Measurements from ENCODE around the gene KIAA1217. TPM values are rescaled to one million over a fixed set of nuclear protein-coding genes. Genes with fewer than 3 reads are reported as not detected.

The KIAA1217 gene
- total RNA-seq, 1 experiment from 2014 or later = 171 TPM

- H3K4me1 Mint-ChIP-seq (ENCODE audit: low read depth, unreplicated experiment) = peaks cover 21% of the 10 kb centered on the region
- no peak overlapping the region for H3K27ac Mint-ChIP-seq (ENCODE audit: unreplicated experiment)
- no peaks in the 10 kb centered on the region for H3K9me3 Mint-ChIP-seq (ENCODE audit: unreplicated experiment)
- H3K27me3 Mint-ChIP-seq (ENCODE audit: insufficient read depth, unreplicated experiment) = no peaks in the 10 kb centered on the region
- Histone ChIP-seq H3K4me1 (peaks cover 18% of the 10 kb centered on the region), H3K4me3 (ENCODE audit: low read depth, low read length) (no peak overlapping the region), H3K27me3 (replicated peaks; ENCODE audit: control insufficient read depth, insufficient read depth, low read length) (no peaks in the 10 kb centered on the region), H3K36me3 (ENCODE audit: control insufficient read depth, insufficient read depth, low read length) (peaks cover 2% of the 10 kb centered on the region), H3K9me3 (no peaks in the 10 kb centered on the region)
- CTCF ChIA-PET = interaction anchor here (0.6 kb wide), 1 partner anchor 56 kb away, joined by 3 read pairs; no protein-coding TSS in a partner anchor
- H3K4me3 Mint-ChIP-seq (ENCODE audit: unreplicated experiment) = no peak overlapping the region
- BruUV-seq (replicated peaks) = no TSS peak
- DNase-seq = no peak
- H3K36me3 Mint-ChIP-seq (ENCODE audit: insufficient read depth, unreplicated experiment) = peaks cover 21% of the 10 kb centered on the region
- intact Hi-C loops (cut with micrococcal nuclease; ENCODE audit: unreplicated experiment) = loop anchor here (1.0 kb wide), 1 partner anchor 18 kb away; no protein-coding TSS in a partner anchor
- no peak for TF ChIP-seq CTCF (IDR thresholded peaks at IDR 0.05; ENCODE audit: insufficient read depth in 1 of 2, low read depth in 1 of 2, low read length in 1 of 2, severe bottlenecking in 1 of 2, unreplicated experiment in 1 of 2)
- POLR2A ChIA-PET = no interaction called here
These were observed 111.4 kb downstream of the KIAA1217 start for GRCh38 chr10:24320373-24320772.

DNA sequence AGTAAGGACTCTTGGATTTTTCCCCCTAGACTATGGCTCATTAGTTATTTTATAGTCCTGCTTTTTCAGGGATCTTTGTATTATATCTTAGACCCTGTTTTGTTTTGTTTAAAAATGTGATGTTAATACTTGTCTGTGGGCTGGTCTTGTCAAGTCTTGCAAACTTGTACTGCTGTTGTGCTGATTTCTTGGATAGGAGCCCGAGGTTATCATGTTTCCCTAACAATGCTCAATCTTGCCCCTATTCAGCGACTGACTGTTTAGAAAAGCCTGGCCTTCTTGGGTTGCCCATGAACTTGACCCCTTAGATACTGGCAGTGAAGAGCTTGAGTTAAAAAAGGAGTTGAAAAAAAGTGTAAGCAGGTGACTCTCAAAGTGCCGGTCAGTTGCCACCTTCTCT lies 115.7 kb downstream of the KIAA1217 start:
- no peak for TF ChIP-seq CTCF (IDR thresholded peaks at IDR 0.05; ENCODE audit: insufficient read depth in 1 of 2, low read depth in 1 of 2, low read length in 1 of 2, severe bottlenecking in 1 of 2, unreplicated experiment in 1 of 2)
- H3K27me3 Mint-ChIP-seq (ENCODE audit: insufficient read depth, unreplicated experiment) = no peaks in the 10 kb centered on the region
- POLR2A ChIA-PET = no interaction called here
- intact Hi-C loops (cut with micrococcal nuclease; ENCODE audit: unreplicated experiment) = no loop called here
- no peak for DNase-seq
- H3K4me3 ChIP-seq (ENCODE audit: low read depth, low read length) = no peak overlapping the region
- H3K9me3 ChIP-seq = peaks cover 19% of the 10 kb centered on the region
- CTCF ChIA-PET = no interaction called here
- no peaks in the 10 kb centered on the region for H3K9me3 Mint-ChIP-seq (ENCODE audit: unreplicated experiment)
- peaks cover 8% of the 10 kb centered on the region for H3K36me3 Mint-ChIP-seq (ENCODE audit: insufficient read depth, unreplicated experiment)
- no peaks in the 10 kb centered on the region for H3K4me1 ChIP-seq
- H3K4me1 Mint-ChIP-seq (ENCODE audit: low read depth, unreplicated experiment) = peaks cover 5% of the 10 kb centered on the region
- no TSS peak for BruUV-seq (replicated peaks)
- H3K4me3 Mint-ChIP-seq (ENCODE audit: unreplicated experiment) = no peak overlapping the region
- peaks cover 2% of the 10 kb centered on the region for H3K36me3 ChIP-seq (ENCODE audit: control insufficient read depth, insufficient read depth, low read length)
- no peak overlapping the region for H3K27ac Mint-ChIP-seq (ENCODE audit: unreplicated experiment)
- no peaks in the 10 kb centered on the region for H3K27me3 ChIP-seq (replicated peaks; ENCODE audit: control insufficient read depth, insufficient read depth, low read length)

- no peak for DNase-seq
- Mint-ChIP-seq H3K4me1 (ENCODE audit: low read depth, unreplicated experiment) (peaks cover 6% of the 10 kb centered on the region), H3K27me3 (ENCODE audit: insufficient read depth, unreplicated experiment) (no peaks in the 10 kb centered on the region), H3K9me3 (ENCODE audit: unreplicated experiment) (no peaks in the 10 kb centered on the region), H3K36me3 (ENCODE audit: insufficient read depth, unreplicated experiment) (no peaks in the 10 kb centered on the region), H3K27ac (ENCODE audit: unreplicated experiment) (no peak overlapping the region), H3K4me3 (ENCODE audit: unreplicated experiment) (no peak overlapping the region)
- TF ChIP-seq CTCF (IDR thresholded peaks at IDR 0.05; ENCODE audit: insufficient read depth in 1 of 2, low read depth in 1 of 2, low read length in 1 of 2, severe bottlenecking in 1 of 2, unreplicated experiment in 1 of 2) = no peak
- no TSS peak for BruUV-seq (replicated peaks)
- H3K9me3 ChIP-seq = peaks cover 14% of the 10 kb centered on the region
- ChIA-PET POLR2A (no interaction called here), CTCF (interaction anchor here (0.6 kb wide), 1 partner anchor 80 kb away, joined by 4 read pairs; no protein-coding TSS in a partner anchor)
- intact Hi-C loops (cut with micrococcal nuclease; ENCODE audit: unreplicated experiment) = no loop called here
- no peaks in the 10 kb centered on the region for H3K27me3 ChIP-seq (replicated peaks; ENCODE audit: control insufficient read depth, insufficient read depth, low read length)
- H3K4me1 ChIP-seq = peaks cover 7% of the 10 kb centered on the region; the same call in 1 of the 2 replicates
- no peaks in the 10 kb centered on the region for H3K36me3 ChIP-seq (ENCODE audit: control insufficient read depth, insufficient read depth, low read length)
- no peak overlapping the region for H3K4me3 ChIP-seq (ENCODE audit: low read depth, low read length)
These were observed 122.5 kb downstream of the KIAA1217 start for GRCh38 chr10:24331457-24331856.

Data from Caco-2 (cell line).